HG03457 (cell line): ENCODE data around the gene SLC7A10.

Experiments used
- ATAC-seq: cut with Tn5 transposase; IDR thresholded peaks from one replicate; pipeline ENCODE4 v1.9.1; 2021; ENCODE audit warnings: moderate number of reproducible peaks; ENCODE audit not compliant: unreplicated experiment

SLC7A10 gene

GRCh38 chr19:33255781-33256180 is 30.1 kb upstream of the SLC7A10 start:
- no peak for ATAC-seq

- no peak for ATAC-seq
Observed at GRCh38 chr19:33254245-33254824, 28.7 kb upstream of the SLC7A10 start.

- no peak for ATAC-seq
Observed at GRCh38 chr19:33252971-33253370, 27.3 kb upstream of the SLC7A10 start.

- ATAC-seq: no peak
Observed at GRCh38 chr19:33252418-33252962, 26.8 kb upstream of the SLC7A10 start.

- ATAC-seq: no peak
Observed at GRCh38 chr19:33251526-33252090, 26.0 kb upstream of the SLC7A10 start.

- no peak for ATAC-seq
Observed at GRCh38 chr19:33251076-33251475, 25.4 kb upstream of the SLC7A10 start.

- no peak for ATAC-seq
Observed at GRCh38 chr19:33250500-33250899, 24.9 kb upstream of the SLC7A10 start.

GRCh38 chr19:33249740-33250366 is 24.2 kb upstream of the SLC7A10 start:
- ATAC-seq: no peak

GRCh38 chr19:33248954-33249613 is 23.4 kb upstream of the SLC7A10 start:
- no peak for ATAC-seq

- no peak for ATAC-seq
Observed at GRCh38 chr19:33248553-33248953, 22.9 kb upstream of the SLC7A10 start.

- no peak for ATAC-seq
Observed at GRCh38 chr19:33248104-33248503, 22.5 kb upstream of the SLC7A10 start.

- ATAC-seq: no peak
Observed at GRCh38 chr19:33247441-33247819, 21.8 kb upstream of the SLC7A10 start.

GRCh38 chr19:33246709-33247440 is 21.2 kb upstream of the SLC7A10 start:
- ATAC-seq: no peak

GRCh38 chr19:33245948-33246708 is 20.5 kb upstream of the SLC7A10 start:
- no peak for ATAC-seq

GRCh38 chr19:33242911-33243310 is 17.3 kb upstream of the SLC7A10 start:
- ATAC-seq: no peak

GRCh38 chr19:33242131-33242530 is 16.5 kb upstream of the SLC7A10 start:
- no peak for ATAC-seq

- ATAC-seq: no peak
Observed at GRCh38 chr19:33241530-33242101, 16.0 kb upstream of the SLC7A10 start.

GRCh38 chr19:33241091-33241529 is 15.5 kb upstream of the SLC7A10 start:
- ATAC-seq: no peak

- no peak for ATAC-seq
Observed at GRCh38 chr19:33240181-33240771, 14.6 kb upstream of the SLC7A10 start.
